EL (cell line): ENCODE measurements around the gene KSR2.
A peak's percentile ranks its signal among the peaks of the same experiment; 100 is the strongest.

ENCODE experiments used
- DNase-seq: peaks from one replicate; pipeline ENCODE4 v3.0.0-alpha.2; 2016

Gene KSR2

GRCh38 chr12:117854339-117855012 lies 114.3 kb downstream of the KSR2 start:
- DNase-seq: peak; percentile 54

GRCh38 chr12:117853600-117853999 lies 115.2 kb downstream of the KSR2 start:
- no peak for DNase-seq

- DNase-seq: peak; percentile 51
Observed at GRCh38 chr12:117850048-117850447, 118.7 kb downstream of the KSR2 start.

DNA sequence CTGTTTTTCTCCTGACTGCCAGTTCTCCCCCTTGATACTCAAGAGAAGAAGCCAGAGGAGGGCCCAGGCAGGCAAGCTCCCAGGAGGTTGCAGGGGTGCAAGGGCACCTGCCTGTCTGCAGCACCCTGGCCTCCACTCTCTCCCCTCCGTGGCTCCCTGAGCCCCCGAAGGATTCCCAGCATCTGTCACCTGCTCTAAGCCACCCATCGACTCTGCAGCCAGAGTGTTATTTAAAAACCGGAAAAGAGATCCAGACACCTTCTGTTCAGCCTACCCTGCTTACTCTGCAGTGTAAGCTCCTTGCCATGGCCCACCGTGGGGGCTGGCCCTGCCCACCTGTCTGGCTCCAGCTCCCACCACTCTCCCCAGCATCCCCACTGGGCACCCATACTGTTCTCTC lies 121.4 kb downstream of the KSR2 start:
- DNase-seq: no peak

DNA sequence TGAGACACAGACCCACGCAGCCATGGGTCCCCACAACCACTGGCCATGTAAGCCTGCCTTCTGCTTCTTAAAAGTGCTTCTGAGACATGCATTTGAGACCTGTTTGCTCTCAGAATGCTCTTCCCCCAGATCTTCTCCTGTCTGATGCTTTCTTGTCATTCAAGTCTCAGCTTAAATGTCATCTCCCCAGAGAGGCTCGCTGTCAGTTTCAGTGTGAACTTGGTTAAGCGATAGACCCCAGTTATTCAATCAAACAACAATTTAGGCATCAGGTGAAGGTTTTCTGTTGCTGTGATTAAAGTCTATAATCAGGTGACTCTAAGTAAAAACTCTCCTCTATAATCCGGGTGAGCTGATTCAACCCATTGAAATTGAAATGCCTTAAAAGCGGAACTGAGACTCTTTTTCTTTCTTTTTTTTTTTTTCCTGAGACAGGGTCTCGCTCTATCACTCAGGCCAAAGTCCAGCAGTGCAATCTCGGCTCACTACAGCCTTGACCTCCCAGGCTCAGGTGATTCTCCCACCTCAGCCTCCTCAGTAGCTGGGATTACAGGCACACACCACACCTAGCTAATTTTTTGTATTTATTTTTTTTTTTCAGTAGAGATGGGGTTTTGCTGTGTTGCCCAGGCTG lies 123.4 kb downstream of the KSR2 start:
- no peak for DNase-seq

GRCh38 chr12:117844114-117844830 lies 124.5 kb downstream of the KSR2 start:
- DNase-seq: no peak

GRCh38 chr12:117842630-117843029 lies 126.2 kb downstream of the KSR2 start:
- DNase-seq: no peak

- no peak for DNase-seq
Observed at GRCh38 chr12:117842220-117842619, 126.6 kb downstream of the KSR2 start.

DNA sequence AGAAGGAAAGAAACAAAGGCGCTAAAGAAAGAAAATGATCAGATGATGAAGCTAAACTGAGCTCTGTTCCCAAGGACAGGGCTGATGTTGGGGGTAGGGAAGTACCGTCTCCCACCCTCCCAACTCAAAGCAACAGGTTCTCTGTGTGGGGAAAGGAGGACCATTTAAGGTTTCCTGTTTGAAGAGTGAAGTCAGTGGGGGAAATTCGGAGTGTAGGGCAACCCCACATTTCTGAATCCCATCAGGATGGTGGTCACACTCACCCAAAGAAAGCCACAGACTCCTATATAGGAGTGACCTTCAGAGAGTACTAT lies 131.1 kb downstream of the KSR2 start:
- DNase-seq: no peak

DNA sequence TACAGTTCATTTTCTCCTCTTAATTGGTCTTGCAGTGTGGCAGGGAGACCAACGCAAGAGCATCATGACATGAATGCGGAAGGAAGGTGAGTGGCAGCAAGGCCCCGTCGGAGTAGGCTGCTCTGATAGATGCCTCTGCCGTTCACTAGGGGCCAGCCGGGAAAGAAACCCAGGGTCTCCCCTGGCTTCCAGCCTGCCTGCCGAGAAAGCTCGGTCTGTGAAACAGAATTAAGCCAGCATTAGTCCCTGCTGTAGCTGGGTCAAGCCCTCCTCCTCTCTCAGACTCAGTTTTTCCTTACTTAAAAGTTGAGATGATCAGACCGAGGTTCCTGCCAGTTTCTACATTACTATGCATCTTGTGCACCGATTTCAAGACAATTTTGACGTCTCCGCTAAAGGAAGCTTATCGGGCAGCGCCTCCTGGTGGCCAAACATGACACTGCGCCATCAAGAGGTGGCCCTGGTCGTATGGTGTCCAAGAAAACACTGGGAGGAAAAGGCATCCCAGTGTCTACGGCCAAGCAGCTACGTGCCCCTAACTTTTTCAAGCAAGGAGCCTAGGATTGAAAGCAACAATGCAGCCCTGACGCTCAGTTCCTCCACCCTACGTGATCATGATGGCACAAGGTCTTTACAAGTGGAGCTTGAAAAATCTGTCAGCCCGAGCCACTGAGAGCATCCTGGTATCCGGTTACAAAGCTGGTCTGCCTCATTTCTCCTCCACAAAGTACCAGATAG lies 131.6 kb downstream of the KSR2 start:
- DNase-seq: peak; percentile 76

- no peak for DNase-seq
Observed at GRCh38 chr12:117836476-117836875, 132.3 kb downstream of the KSR2 start.

DNA sequence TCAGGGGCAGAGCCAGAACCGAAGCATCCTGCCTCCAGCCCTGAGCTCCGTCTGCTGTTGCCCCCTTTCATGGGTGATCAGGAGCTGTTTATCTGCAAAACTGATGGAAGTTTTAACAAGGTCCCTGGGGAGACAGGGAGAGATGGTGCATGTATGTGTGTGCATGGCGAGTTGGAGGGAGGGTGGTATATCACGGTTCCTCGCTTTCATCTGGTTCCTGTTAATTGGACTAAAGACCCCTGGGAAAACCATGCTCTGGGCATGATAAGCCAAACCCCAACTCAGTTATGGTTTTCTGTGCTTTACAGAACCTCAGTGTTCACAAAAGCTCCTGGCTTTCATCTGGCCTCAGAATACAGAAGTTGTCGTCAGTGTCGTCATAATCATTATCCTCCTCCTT lies 133.6 kb downstream of the KSR2 start:
- DNase-seq: no peak

- DNase-seq: peak; percentile 83
Observed at GRCh38 chr12:117832459-117833457, 136.0 kb downstream of the KSR2 start.

- peak; percentile 77 for DNase-seq
Observed at GRCh38 chr12:117830471-117830870, 138.3 kb downstream of the KSR2 start.

- no peak for DNase-seq
Observed at GRCh38 chr12:117829108-117829507, 139.7 kb downstream of the KSR2 start.

GRCh38 chr12:117827660-117828059 lies 141.1 kb downstream of the KSR2 start:
- DNase-seq: no peak

DNA sequence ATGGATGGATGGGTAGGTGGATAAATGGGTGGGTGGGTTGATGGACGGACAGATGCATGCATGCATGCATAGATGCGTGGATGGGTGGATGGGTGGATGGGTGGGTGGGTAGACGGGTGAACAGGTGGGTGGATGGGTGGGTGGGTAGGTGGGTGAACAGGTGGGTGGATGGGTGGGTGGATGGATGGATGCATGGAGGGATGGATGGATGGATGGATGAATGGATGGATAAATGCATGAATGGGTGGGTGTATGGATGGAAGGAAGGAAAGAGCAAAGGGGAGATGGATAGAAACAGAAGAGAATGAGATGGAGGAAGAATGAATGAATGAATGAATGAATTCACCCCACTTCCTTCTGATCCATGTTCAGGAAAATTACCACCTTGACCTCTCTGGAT lies 143.0 kb downstream of the KSR2 start:
- no peak for DNase-seq

- no peak for DNase-seq
Observed at GRCh38 chr12:117821480-117822175, 147.2 kb downstream of the KSR2 start.

- DNase-seq: no peak
Observed at GRCh38 chr12:117820216-117820907, 148.4 kb downstream of the KSR2 start.

DNA sequence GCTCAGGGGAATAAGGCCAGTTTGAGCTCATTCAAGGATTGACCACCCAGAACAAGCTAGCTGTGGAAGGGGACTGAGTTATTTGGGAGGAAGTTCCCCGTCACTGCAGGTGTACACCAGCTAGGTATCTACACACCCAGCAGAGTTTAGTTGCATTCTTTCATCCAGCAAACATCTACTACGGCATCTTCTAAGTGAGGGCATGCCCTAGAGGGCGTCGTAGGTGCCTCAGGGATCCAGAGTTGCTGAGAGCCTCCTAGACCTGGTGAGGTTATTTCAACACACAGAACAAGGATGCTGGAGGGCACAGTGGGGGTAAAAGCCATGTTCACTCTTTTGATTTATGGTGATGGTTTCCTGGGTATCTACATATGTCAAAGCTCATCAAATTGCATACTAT lies 149.6 kb downstream of the KSR2 start:
- no peak for DNase-seq

DNA sequence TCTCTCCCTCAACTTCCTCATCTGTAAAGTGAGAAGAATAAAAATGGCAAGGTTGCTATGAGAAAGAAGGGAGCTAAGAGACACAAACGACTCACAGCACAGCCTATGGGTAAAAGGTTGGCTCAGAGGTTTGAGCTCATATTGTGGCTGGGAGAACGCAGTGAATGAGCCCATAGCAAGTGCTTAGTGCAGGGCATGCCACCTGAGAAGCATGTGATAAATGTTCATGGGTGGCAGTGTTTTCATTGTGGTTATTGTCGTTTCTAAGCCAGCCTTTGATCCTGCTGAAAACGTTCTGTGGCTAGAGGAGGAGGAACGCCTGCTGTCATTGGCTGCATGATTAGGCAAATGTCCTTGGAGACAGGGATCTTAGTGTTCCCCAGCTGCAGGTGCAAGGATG lies 150.4 kb downstream of the KSR2 start:
- no peak for DNase-seq
